NCI-H1694 (cell line): ENCODE results near the gene TUBE1.

Experiments used
- DNase-seq: peaks from one replicate; lab custom pipeline; 2025; lab: John Stamatoyannopoulos, UW

TUBE1 gene

DNA sequence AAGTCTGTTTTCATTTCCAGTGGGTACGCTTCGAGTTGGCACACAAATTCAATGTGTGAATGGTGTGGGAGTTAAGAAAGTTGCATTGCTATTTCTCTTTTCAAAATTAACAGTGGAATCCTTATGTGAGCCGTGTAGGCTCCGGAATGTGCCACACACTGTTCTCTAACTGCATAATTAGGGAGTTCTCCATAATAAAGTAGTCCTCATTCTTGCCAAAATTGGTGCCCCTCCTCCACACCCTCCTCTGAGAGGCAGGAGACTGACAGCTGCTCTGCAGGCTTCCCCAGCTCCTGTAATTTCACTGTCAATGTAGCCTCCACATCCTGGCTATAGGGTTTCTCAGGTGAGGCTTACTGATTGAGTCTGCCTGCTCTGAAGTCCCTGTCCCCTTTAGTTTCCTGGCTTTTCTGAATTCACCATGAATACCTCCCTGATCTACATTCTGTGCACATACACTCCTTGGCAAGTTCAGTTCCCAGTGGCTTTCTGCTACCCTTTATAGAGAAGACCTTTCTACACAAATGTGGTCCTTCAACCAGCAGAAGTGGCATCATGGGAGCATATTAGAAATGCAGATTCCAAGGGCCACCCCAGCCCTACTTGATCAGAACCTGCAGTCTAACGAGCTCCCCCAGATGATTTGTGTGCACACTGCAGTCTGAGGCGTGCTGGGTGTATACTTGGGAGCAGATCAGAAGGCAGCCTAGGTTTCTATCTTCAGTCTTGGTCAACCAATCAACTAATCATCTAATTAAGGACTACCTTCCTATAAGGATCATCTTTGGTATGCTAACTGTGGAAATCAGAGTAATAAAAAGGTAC lies 53.3 kb downstream of the TUBE1 start:
- DNase-seq = no peak

DNA sequence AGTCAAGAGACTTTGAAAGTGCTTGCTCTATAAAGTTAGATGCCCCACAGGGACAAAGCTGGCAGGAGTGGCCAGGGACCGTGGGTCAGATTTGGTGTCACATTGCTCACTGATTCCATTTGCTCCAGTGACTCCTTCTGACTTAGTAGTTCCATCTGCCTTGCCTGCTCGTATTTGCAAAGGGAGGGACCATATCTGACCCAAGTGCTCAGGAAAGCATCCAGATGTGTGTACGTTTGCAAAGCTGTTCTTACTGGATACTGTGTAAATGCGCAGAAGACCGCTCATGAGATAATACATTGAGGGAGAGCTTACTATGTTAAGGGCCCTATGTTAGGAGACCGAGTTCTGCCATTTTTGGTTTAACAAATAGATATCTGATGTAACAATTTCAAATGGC lies 54.6 kb downstream of the TUBE1 start:
- DNase-seq = no peak

DNA sequence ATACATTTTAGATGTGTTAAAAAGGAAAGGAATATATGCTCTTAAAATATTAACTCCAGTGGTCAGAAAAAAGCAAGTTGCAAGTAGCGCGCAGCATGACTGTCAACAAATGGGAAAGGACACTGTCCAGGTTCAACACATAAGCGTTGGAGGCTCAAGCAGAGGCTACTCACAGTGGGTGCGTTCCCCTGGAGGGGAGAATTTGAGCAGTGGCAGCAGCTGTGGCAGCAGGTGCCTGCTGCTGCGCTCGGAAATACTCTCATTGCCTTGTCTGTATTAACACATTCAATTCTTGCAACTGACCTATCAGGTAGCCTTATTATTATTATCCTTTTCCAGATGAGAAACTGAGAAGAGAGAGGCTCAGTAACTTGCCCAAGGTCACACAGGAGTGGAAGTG lies 55.3 kb downstream of the TUBE1 start:
- DNase-seq = no peak

DNA sequence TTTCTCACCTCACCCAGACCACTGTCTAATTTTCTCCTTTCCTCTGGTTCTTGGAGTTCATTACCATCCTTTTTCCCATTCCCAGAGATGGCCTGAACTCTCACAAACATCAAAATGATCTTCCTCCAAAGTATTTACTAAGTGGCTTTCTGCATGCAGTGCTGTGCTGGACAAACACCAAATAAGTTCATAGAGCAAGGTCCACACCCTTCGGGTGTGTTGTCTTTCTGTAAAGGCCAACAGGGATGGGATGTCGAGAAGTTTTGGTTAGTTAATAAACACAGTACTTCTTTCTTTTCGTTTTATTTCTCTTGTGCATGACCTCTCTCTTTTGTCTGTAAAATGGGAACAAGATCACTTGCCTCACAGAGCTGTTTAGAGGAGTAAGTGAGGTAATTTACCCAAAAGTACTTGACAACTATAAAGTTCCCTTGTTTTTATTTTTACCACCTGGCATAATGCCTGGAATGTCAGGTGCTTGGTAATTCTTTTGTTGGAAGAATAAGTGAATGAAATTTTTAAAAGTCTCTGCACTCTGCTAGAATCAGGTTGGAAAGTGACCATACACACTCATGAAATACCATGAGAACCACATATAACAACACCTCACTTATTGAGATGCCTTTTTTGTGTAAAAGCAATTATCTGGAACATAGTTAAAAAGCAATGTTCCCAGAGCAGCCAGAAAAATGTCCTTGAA lies 56.2 kb downstream of the TUBE1 start:
- no peak for DNase-seq

DNA sequence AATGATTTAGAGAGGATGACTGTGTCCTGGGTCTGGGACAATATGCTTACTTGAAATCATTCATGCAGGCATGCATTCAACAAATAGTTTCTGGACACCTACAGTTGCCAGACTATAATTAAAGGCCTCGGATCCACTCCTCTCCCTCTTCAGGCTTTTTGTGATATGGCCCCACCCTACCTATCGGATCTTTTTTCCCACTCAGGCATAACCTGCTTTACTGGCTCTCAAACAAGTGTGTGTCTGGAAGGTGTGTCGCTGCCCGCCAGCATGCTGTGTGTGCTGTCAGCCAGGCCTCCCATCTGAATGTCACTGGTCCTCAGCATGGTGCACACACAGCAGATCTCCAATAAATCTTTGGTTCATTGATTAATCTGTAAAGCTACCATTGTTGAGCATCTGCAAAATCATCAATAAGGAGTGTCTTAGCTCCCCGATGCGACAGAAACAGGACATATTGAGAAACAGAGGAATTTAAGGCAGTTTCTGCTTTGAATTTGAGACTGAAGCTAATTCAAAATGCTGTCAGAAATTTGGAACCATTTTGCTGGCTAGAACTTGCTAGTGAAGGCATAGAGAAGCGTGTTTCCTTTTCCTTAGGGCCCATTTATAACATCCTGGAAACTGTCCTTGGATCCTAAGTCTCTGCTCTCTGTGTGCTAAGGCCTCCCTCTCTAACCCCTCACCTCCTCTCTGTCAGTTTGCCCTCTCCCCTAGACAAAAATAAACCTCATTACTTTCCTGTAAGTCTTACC lies 56.9 kb downstream of the TUBE1 start:
- DNase-seq = no peak

DNA sequence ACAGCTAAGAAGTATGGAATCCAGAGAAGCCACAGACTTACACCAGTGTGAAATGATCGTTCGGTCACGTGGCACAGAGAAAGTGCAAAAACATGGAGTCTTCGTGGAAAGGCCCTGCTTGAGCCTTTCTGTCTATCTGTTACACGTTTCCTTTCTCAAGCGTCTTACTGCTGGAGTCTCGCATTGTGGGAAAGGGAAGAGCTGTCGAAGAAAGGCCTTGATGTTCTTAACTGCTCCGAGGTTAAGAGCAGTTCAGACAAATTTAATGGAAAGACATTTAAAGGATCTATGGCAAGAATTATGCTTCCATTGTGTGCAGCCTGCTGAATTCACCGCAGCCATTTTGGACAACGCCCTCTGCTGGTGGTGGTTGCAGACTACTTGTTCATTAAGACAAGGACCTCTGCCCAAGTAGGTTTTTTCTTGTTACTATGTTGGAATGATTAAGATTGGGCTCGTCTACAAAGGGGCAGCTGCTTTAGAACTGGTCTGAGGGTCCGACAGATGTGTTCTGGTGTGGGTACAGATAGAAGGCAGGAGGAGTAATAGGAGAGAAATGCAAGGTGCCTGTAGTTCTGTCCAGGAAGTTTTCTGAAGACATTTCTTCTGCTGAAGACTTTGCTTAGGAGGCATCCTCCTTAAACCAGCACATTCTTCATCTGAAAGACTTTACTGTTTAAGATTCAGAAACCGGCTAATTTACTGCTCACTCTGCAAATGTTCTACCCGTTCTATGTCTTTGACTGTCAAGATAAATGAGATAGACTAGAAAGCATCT lies 58.0 kb downstream of the TUBE1 start:
- peak; percentile 57 for DNase-seq

DNA sequence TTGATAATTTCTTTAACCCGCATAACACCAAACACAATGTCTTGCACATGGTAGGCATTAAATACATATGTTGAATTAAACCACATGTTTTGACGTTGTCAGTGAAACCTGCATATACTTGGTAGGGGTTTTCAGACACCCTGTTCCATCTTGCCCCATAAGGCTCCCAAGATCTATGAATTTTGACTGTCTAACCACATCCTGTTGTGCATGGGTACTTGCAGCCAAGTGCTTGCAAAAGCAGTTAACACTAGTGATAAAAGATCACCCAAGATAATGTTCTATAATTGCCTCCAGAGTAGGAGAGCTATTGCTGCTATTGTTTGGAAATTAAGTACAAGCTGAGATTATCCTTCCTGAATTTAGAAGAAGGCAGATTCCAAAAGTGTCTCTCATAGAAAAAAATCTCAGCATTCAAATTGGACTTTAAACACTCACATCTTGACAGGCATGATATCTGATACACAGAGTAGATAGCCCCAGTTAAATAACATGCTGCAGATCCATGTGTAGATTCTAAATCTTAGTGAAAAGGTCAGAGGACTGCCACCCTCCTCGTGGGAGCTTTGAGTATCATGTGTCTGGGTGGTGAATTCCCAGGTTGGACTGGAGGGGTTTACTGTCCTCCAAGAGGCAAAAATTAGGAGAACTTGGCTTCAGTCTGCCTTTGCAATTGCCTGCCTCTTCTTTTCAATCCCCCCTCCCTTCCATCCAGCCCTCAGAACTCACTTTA lies 59.2 kb downstream of the TUBE1 start:
- no peak for DNase-seq

DNA sequence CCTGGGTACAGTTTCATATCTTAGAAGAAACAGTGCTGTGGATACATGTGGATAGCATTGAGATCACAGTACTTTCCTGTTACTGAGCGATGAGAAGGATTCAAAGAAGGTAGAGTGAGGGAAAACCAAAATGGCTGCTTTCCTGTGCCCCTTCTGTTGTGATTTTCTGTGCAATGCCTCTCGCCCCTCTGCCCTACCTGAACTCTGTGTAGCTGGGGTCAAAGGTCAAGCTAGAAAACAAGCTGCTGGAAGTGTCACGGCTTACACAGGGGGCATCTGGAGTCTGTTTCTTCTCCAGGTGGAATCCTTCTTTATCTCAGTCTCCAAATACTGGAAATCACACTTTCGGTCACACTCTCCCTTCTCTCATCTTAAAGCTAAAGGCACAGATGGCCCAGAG lies 60.3 kb downstream of the TUBE1 start:
- no peak for DNase-seq

DNA sequence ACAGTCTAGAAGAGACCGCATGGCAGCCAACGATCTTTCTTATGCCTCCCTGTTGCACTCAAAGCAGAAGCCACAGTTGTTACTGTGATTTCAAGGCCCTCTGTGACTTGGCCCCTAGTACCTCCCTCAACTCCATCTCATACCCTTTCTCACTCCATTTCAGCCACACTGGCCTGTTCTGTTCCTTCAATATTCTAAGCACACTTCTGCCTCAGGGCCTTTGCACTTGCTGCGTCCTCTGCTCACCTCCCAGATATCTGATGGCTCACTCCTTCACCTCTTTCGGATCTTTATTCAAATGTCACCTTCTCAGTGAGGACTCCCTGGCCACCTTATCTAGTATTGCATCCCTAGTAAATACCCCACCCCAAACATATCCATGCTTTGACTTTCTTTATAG lies 62.8 kb downstream of the TUBE1 start:
- no peak for DNase-seq

DNA sequence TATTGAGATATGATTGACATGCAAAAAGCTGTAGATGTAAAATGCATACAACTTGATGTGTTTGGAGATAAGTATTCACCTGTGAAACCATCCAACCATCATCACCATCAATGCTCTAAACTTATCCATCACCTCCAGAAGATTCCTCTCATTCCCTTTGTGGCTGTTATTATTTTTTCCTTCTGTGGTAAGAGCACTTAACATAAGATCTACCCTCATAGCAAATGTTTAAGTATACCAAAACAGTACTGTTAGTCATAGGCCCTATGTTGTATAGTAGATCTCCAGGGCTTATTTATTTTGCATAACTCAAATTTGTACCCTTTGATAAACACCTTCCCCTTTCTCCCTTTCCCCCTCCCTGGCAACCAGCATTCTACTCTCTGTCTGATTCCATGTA lies 64.5 kb downstream of the TUBE1 start:
- no peak for DNase-seq

DNA sequence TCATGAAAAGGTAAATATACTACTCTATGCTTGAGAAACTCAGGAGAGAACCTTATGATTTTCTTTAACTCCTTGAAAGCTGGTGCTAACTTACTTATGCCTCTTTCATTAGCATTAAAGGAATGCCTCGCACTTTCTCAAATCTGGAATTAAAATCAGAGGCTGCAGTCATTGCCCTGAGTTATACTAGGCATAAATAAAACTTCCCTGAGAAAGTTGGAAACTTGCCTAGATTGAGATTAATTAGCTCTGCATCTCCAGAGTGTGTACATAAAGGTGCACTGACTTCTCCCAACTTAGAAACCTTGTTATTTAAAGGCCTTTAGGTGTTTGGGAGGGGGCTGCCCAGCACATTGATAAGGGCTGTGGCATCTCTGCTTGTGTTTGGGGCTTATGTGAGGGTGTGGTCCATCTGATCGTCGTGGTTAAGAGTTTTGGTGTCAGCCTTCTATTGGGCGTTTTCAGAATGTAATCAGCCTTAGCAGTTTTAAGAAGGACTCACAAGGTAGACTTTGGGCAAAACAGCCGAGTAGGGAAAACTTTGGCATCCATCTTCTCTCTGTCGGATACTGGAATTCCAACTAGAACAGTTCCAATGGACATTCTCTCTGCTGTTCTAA lies 65.5 kb downstream of the TUBE1 start:
- no peak for DNase-seq
